Ammon's horn (tissue), 1 donor: Measurements from ENCODE around the gene CCDC85B.
"Not testable (repeated sequence)": the region's sequence is repeated elsewhere in the genome, so short reads cannot be mapped to it uniquely, and the experiment has no call there.

ENCODE experiments used
- DNase-seq: peaks from one replicate; pipeline ENCODE4 v3.0.0-alpha.2; 2016; ENCODE audit warnings: low spot score

CCDC85B gene

GRCh38 chr11:65890324-65891218 lies at the start of gene CCDC85B:
CCDC85B (plus strand) TSS chr11:65890673; CDS start chr11:65890784, 111 bp downstream.
- DNase-seq, result peak; percentile 98

GRCh38 chr11:65842144-65842543 lies 48.3 kb upstream of the CCDC85B start:
- no peak for DNase-seq

- DNase-seq, result no peak
These were observed 46.7 kb upstream of the CCDC85B start for GRCh38 chr11:65843811-65844210.

- no peak for DNase-seq
These were observed 46.1 kb upstream of the CCDC85B start for GRCh38 chr11:65844231-65844872.

- no peak for DNase-seq
These were observed 42.7 kb upstream of the CCDC85B start for GRCh38 chr11:65847746-65848145.

GRCh38 chr11:65848693-65849092 lies 41.8 kb upstream of the CCDC85B start:
- DNase-seq, result not testable (repeated sequence)

- no peak for DNase-seq
These were observed 41.1 kb upstream of the CCDC85B start for GRCh38 chr11:65849366-65849765.

- no peak for DNase-seq
These were observed 40.7 kb upstream of the CCDC85B start for GRCh38 chr11:65849771-65850216.

- DNase-seq, result no peak
These were observed 40.0 kb upstream of the CCDC85B start for GRCh38 chr11:65850217-65851082.

GRCh38 chr11:65851083-65851579 lies 39.3 kb upstream of the CCDC85B start:
- no peak for DNase-seq

GRCh38 chr11:65851811-65852507 lies 38.5 kb upstream of the CCDC85B start:
- DNase-seq, result no peak

GRCh38 chr11:65852508-65853245 lies 37.8 kb upstream of the CCDC85B start:
- DNase-seq, result peak; percentile 1

- DNase-seq, result no peak
These were observed 37.1 kb upstream of the CCDC85B start for GRCh38 chr11:65853246-65853979.

- no peak for DNase-seq
These were observed 36.3 kb upstream of the CCDC85B start for GRCh38 chr11:65854161-65854592.

GRCh38 chr11:65854852-65855837 lies 35.3 kb upstream of the CCDC85B start:
- DNase-seq, result peak; percentile 1

- peak; percentile 2 for DNase-seq
These were observed 34.5 kb upstream of the CCDC85B start for GRCh38 chr11:65855927-65856363.

- DNase-seq, result peak; percentile 82
These were observed 33.6 kb upstream of the CCDC85B start for GRCh38 chr11:65856689-65857499.

- no peak for DNase-seq
These were observed 33.0 kb upstream of the CCDC85B start for GRCh38 chr11:65857500-65857852.
